Muscle of arm (tissue), 12 donors: ENCODE results near the gene ZNF775. TPM values are rescaled to one million over a fixed set of nuclear protein-coding genes. Genes with fewer than 3 reads are reported as not detected.

Experiments used
- DNase-seq: peaks from one replicate; pipeline ENCODE4 v3.0.0-alpha.2; 2013
- polyA plus RNA-seq, 12 donors: library from polyadenylated mRNA; unstranded; fragments of 120-200 nt; gene quantifications; one replicate each; pipeline ENCODE4 v1.2.1, GENCODE V29; 2013; ENCODE audit not compliant: insufficient read length in 12 of 12

ZNF775 gene
- polyA plus RNA-seq, 12 donors = 3.4 to 9.4 (median 5.1) TPM; not detected in 1

DNA sequence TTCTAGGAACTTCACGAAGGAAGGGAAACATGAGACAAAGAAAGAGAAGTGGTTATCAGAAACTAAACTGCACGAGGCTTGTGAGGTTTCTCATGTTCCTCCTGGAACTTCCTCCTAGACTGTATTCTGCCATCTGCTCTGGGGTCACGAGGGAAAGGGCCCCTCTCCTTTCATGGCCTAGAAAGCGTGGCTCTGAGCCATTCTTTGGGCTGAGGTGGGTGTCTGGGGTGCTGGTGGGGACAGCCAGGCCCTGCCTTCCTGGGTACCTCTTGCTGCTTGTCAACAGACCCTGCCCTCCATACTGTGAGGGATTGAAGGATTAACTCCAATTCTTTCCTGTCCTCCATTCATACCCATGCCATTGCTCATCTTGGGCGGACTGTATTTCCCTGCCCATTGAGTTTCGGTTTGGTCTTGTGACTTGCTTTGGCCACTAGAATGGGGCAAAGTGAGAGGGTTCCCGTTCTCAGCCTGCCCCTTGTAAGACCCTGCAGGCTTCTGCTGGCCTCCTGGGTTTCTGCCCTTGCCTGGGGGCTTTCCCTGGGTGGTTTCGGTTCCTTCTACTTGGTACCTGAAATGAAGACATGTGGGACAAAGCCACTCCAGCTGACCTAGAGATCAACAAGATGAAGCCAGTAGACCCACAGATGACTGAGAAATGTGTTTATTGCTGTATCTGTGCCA, 56.4 kb downstream of the ZNF775 start:
- DNase-seq = no peak

DNA sequence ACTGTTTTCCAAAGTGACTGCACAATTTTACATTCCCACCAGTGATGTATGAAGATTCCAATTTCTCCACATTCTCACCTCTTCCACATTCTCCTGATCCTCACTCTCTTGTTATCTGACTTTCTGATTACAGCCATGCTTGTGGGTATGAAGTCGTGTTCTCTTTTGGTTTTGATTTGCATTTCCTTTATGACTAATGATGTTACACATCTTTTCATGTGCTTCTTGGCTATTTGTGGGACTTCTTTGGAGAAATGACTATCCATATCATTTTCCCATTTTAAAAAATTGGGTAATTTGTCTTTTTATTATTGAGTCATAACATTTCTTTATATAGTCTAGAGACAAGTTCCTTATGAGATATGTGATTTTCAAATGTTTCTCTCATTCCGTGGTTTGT, 60.8 kb downstream of the ZNF775 start:
- DNase-seq = no peak

- DNase-seq = no peak
These were observed 62.4 kb downstream of the ZNF775 start for GRCh38 chr7:150441524-150441923.

DNA sequence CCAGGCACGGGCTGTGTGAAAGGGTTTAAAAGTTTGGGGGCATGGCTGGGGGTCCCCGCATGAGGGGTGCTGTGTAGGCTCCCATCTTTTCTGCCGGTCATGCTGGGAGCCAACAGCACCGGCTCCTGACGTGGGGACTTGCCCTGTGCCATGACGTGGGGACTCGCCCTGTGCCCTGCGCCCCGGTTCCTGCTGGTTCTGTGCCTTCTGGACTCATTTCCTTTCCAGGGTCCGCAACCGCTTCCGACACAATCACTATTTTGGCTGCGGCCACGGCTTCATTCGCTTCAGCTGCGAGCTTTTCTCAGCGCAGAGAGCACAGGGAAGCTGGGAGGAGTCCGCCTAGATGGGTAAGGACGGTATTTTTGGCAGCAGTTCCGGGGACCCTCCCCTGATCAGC, 63.7 kb downstream of the ZNF775 start:
- DNase-seq = no peak

DNA sequence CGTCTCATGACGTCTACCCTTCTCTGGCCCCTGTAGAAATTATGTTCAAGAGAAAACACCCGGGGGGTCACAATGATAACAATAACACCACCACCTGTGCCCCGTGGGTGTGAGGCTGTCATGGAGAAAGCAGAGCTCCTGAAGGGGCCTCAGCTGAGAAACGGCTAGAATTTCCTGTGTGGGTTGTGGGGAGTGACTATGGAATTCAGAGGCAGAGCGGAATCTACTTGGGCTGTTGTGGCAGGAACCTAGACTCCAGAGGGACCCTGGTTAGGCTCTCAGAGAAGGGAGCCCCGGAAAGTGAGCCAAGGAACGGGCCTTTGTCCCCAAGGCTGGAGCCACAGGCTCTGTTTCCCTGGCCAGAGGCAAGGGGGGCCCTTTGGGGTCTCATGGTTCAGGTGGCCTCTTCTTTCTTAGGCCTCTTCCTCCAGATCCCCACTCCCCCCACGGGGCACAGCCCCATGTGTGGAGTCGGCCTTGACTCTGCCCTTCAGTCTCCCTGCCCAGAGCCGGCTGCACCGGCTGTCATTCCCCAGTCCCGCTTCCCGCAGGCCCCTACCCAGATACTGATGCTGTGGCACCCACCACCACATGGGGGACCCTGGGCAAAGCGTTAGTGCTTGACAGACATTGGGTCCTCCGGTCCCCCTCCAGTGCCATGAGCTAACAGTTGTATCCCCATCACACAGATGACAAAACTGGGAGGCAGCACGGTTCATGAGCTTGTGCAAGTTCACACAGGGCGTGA, 64.8 kb downstream of the ZNF775 start:
- no peak for DNase-seq

DNA sequence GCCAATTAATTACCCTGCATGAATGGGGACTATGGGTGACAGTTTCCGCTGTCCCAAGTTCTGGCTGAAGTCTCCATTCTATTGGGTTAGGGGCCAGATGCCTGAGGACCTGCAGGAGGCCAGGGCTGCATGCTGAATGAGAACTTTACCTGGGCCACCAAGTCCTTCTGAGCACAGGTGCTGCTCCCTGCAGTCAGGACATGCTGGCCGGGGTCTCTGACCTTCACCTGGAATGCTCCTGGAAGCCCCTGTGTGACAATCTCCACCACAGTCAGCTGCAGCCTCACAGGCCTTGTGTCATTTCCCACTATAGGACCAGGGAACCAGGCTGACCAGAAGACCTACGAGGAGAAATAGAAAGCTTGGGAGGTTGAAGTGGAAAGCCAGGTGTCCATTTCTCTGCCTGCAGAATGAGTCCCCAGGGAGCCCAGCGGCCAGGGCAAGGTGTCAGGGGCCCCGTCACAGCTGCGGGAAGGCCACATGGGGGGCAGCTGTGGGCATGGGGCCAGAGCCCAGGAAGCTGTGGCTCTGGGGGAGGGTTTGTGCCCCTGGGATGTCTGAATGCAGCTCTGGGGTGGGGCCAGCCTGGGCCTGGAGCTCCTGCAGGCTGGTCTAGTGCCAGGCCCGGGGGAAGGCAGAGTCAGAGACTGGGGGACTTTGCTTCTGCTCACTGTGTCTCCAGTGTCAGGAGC, 65.7 kb downstream of the ZNF775 start:
- no peak for DNase-seq

DNA sequence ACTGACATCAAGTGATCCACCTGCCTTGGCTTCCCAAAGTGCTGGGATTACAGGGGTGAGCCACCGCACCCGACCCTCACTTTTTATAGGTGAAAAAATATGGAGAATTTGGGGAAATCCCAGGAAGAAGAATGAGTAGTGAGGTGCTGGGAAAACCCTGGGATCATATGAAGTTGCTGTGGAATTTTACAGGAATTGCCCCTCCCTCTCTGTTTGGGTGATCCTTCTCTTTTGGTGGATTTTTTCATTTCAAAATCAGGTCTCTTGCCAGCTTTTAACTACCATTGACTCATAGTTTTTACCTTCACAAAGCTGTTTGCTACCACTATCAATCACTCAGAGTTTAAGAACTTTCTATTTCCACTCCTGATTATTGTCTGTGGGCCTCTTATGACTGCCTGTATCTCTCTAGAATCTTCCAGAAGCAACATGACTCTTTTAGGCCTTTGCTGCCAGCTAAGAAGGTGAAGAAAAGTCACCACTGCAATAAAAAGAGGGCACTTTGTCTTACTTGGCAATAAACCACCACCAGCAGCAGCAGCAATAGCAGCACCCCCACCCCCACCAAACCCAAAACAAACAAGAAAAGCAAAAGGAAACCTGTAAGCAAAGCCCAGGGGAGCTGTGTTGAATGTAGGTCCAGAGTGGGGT, 67.3 kb downstream of the ZNF775 start:
- DNase-seq = no peak

Other genes starting within 250 kb of the ZNF775 start
- gene LRRC61, start 56.0 kb upstream of the ZNF775 start, polyA plus RNA-seq = 10 to 100 TPM in 1 of 12 donors, 1 to 10 TPM in 10, not detected in 1; 3.6 to 11.1 (median 5.7) TPM
- 1 to 10 TPM in 9 of 12 donors, under 1 TPM in 1, not detected in 2; 0.44 to 2.0 (median 1.4) TPM for gene ACTR3C, start 55.8 kb upstream of the ZNF775 start, polyA plus RNA-seq
- gene RARRES2, start 37.7 kb upstream of the ZNF775 start, polyA plus RNA-seq = 10 to 100 TPM in 11 of 12 donors, not detected in 1; 36.6 to 55.1 (median 47.5) TPM
- 100 to 1,000 TPM in 1 of 12 donors, 10 to 100 TPM in 11; 49.8 to 195 (median 67.2) TPM for gene REPIN1, start 10.5 kb upstream of the ZNF775 start, polyA plus RNA-seq
- 10 to 100 TPM in 1 of 12 donors, 1 to 10 TPM in 10, not detected in 1; 5.4 to 11.2 (median 6.5) TPM for gene GIMAP8, start 71.3 kb downstream of the ZNF775 start, polyA plus RNA-seq
- 10 to 100 TPM in 7 of 12 donors, 1 to 10 TPM in 4, not detected in 1; 7.4 to 15.2 (median 10.5) TPM for gene GIMAP7, start 135.5 kb downstream of the ZNF775 start, polyA plus RNA-seq
- gene GIMAP4, start 188.1 kb downstream of the ZNF775 start, polyA plus RNA-seq = 10 to 100 TPM in 11 of 12 donors, not detected in 1; 17.2 to 41.1 (median 19.7) TPM